ENCODE results near the gene NOL12.

DNA sequence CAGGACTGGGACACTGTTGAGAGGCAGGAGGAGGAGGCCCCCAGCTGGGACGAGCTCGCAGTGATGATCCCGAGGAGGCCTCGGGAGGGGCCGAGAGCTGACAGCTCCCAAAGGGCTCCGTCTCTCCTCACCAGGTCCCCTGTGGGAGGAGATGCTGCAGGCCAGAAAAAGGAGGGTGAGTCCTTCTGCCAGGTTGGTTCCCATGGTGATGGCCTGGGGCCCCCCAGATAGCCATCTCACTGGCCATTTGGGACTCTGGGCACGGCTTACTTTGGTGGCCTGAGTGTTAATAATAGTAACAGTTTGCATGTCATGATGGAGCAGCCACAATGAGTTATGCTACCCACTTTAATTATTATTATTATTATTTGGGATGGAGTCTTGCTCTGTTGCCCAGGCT lies 29.6 kb downstream of the NOL12 start:
- TF ChIP-seq, protein P1, sequence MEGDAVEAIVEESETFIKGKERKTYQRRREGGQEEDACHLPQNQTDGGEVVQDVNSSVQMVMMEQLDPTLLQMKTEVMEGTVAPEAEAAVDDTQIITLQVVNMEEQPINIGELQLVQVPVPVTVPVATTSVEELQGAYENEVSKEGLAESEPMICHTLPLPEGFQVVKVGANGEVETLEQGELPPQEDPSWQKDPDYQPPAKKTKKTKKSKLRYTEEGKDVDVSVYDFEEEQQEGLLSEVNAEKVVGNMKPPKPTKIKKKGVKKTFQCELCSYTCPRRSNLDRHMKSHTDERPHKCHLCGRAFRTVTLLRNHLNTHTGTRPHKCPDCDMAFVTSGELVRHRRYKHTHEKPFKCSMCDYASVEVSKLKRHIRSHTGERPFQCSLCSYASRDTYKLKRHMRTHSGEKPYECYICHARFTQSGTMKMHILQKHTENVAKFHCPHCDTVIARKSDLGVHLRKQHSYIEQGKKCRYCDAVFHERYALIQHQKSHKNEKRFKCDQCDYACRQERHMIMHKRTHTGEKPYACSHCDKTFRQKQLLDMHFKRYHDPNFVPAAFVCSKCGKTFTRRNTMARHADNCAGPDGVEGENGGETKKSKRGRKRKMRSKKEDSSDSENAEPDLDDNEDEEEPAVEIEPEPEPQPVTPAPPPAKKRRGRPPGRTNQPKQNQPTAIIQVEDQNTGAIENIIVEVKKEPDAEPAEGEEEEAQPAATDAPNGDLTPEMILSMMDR (conservative IDR thresholded peaks at IDR 0.05; ENCODE audit: low read depth, low read length) = no peak
- TF ChIP-seq EZH2phosphoT487 (IDR thresholded peaks at IDR 0.05; ENCODE audit: borderline replicate concordance, low read length) = no peak

All from PC-3 (cell line).